Uterus (tissue), 4 donors: ENCODE measurements around the gene MRPS6. TPM values are rescaled to one million over a fixed set of nuclear protein-coding genes. Genes with fewer than 3 reads are reported as not detected.

Source experiments
- DNase-seq, 2 donors: peaks; one replicate each; pipeline ENCODE4 v3.0.0-alpha.2; 2019 to 2020
- H3K27ac ChIP-seq, 2 donors: fragments of 200-600 bp; sonication (generic); 1 replicate in 1 of 2; 2 replicates in 1 of 2; pipeline ENCODE4 v1.5.1; 2016 to 2018
- H3K27me3 ChIP-seq, 2 donors: fragments of 200-600 bp; sonication (generic); one replicate each; pipeline ENCODE4 v1.5.1; 2018 to 2019; ENCODE audit warnings: control low read depth in 1 of 2
- H3K36me3 ChIP-seq, 2 donors: fragments of 200-600 bp; sonication (generic); one replicate each; pipeline ENCODE4 v1.5.1; 2019; ENCODE audit warnings: control low read depth in 1 of 2
- H3K4me1 ChIP-seq, 2 donors: fragments of 200-600 bp; sonication (generic); one replicate each; pipeline ENCODE4 v1.5.1; 2018 to 2019; ENCODE audit warnings: control low read depth in 1 of 2
- H3K4me3 ChIP-seq, 2 donors: fragments of 200-600 bp; sonication (generic); 1 replicate in 1 of 2; 2 replicates in 1 of 2; pipeline ENCODE4 v1.5.1; 2018 to 2019; ENCODE audit warnings: mild to moderate bottlenecking in 1 of 2
- H3K9me3 ChIP-seq, 2 donors: fragments of 200-600 bp; sonication (generic); one replicate each; pipeline ENCODE4 v1.5.1; 2019; ENCODE audit warnings: control low read depth in 1 of 2
- POLR2A ChIP-seq, 2 donors: fragments of 450-650 bp; IDR thresholded peaks; one replicate each; pipeline ENCODE4 v1.6.1; 2016; ENCODE audit warnings: antibody characterized with exemption in 2 of 2, mild to moderate bottlenecking in 1 of 2, moderate library complexity in 1 of 2
- intact Hi-C: fragments of 100-400 bp; cut with DNase I; formaldehyde crosslinking; loops from one replicate; pipeline ENCODE4 v1.15.1; 2023; ENCODE audit warnings: low total_unique reads
- total RNA-seq, 4 donors: library from RNA; depleted of rRNA in 3 of 4; stranded (reverse); fragments of >200 nt in 3 of 4; gene quantifications; one replicate each; pipeline versions ENCODE4 v1.1.0 to v1.2.4, GENCODE V29; 2014 to 2023
- TF ChIP-seq, protein P1 (sequence below), 4 experiments: fragments of 200-600 bp in 2 of 4; fragments of 450-650 bp in 2 of 4; sonication (generic) in 2 of 4; IDR thresholded peaks; one replicate each; pipeline ENCODE4 v1.5.1; 2016 to 2019; ENCODE audit warnings: antibody characterized with exemption in 4 of 4, mild to moderate bottlenecking in 2 of 4, moderate library complexity in 1 of 4
- donor health status: DM: yes; HTN: yes; CAD: no.

Gene MRPS6
- total RNA-seq, 4 donors from 2014 or later = 9.0 to 75.6 (median 33.5) TPM

GRCh38 chr21:34107606-34108005 is 34.2 kb downstream of the MRPS6 start:
- Histone ChIP-seq H3K4me1 (no peaks in the 10 kb centered on the region), H3K36me3 (no peaks in the 10 kb centered on the region), H3K27me3 (no peaks in the 10 kb centered on the region), H3K4me3 (no peak overlapping the region), H3K27ac (no peak overlapping the region), H3K9me3 (no peaks in the 10 kb centered on the region)
- no peak for DNase-seq
- intact Hi-C loops = no loop called here
- TF ChIP-seq POLR2A (IDR thresholded peaks at IDR 0.05) = no peak
- TF ChIP-seq, protein P1, sequence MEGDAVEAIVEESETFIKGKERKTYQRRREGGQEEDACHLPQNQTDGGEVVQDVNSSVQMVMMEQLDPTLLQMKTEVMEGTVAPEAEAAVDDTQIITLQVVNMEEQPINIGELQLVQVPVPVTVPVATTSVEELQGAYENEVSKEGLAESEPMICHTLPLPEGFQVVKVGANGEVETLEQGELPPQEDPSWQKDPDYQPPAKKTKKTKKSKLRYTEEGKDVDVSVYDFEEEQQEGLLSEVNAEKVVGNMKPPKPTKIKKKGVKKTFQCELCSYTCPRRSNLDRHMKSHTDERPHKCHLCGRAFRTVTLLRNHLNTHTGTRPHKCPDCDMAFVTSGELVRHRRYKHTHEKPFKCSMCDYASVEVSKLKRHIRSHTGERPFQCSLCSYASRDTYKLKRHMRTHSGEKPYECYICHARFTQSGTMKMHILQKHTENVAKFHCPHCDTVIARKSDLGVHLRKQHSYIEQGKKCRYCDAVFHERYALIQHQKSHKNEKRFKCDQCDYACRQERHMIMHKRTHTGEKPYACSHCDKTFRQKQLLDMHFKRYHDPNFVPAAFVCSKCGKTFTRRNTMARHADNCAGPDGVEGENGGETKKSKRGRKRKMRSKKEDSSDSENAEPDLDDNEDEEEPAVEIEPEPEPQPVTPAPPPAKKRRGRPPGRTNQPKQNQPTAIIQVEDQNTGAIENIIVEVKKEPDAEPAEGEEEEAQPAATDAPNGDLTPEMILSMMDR (IDR thresholded peaks at IDR 0.05) = no peak

GRCh38 chr21:34109075-34109474 is 35.7 kb downstream of the MRPS6 start:
- no peak for DNase-seq
- intact Hi-C loops = no loop called here
- no peak overlapping the region for H3K4me3 ChIP-seq
- H3K27ac ChIP-seq = no peak overlapping the region
- TF ChIP-seq, protein P1 (IDR thresholded peaks at IDR 0.05) = no peak
- TF ChIP-seq POLR2A (IDR thresholded peaks at IDR 0.05) = no peak
- H3K36me3 ChIP-seq = no peaks in the 10 kb centered on the region
- no peaks in the 10 kb centered on the region for H3K27me3 ChIP-seq
- no peaks in the 10 kb centered on the region for H3K4me1 ChIP-seq
- no peaks in the 10 kb centered on the region for H3K9me3 ChIP-seq

DNA sequence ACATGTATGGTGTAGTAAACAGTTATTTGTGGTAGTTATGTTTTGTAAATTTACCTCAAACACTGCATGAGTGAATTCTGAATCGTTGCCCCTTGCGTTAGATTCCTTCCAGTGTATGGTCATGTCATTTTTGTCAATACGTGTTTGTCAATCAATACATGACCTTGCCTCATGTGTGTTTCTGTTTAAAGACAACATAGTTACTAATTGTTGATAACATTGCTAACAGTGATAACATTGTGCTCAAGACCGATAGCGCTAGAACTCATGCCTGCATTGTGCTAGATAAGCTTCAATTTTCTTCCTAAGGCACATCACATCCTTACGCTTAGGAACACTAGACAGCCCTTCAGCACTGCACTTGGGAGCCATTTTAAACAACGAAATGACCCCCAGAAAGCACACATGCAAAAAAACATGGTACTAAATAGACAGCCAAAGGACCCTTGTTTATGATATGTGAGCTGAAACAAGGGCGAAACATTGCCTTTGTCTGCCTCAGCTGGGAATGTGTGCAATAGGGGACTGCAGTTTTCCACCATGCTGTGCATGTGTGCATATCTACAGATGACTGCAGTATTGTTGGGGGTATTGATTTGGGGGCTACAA is 37.3 kb downstream of the MRPS6 start:
- H3K36me3 ChIP-seq = no peaks in the 10 kb centered on the region
- intact Hi-C loops = no loop called here
- H3K27me3 ChIP-seq = no peaks in the 10 kb centered on the region
- TF ChIP-seq, protein P1 (IDR thresholded peaks at IDR 0.05) = no peak
- no peak for TF ChIP-seq POLR2A (IDR thresholded peaks at IDR 0.05)
- H3K9me3 ChIP-seq = no peaks in the 10 kb centered on the region
- no peak for DNase-seq
- H3K4me3 ChIP-seq = no peak overlapping the region
- H3K27ac ChIP-seq = no peak overlapping the region
- H3K4me1 ChIP-seq = no peaks in the 10 kb centered on the region

DNA sequence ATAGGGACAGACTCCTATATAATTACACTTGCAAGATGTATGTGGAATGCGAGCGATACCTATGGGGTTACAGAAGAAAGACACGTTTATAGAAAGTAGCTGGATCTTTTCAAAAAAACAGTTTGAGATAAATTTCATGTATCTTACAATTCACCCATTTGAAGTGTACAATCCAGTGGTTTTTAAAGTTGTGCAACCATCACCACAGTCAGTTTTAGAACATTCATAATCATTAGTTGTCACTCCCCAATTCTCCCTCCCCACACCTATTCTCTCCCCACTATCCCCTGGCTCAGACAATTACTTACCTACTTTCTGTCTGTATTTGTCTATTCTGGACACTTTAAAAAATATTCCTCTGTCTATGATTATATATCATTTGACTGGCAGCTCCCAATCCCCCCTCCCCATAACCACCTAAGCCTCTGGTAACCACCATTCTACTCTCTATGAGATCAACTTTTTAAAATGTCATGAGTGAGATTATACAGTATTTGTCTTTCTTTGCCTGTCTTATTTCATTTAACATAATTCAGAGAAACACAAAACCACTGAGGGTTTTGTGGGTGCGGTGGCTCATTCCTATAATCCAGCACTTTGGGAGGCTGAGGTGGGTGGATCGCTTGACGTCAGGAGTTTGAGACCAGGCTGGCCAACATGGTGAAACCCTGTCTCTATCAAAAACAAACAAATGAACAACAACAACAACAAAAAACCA is 39.1 kb downstream of the MRPS6 start:
- H3K27me3 ChIP-seq = no peaks in the 10 kb centered on the region
- no peaks in the 10 kb centered on the region for H3K9me3 ChIP-seq
- H3K4me3 ChIP-seq = no peak overlapping the region
- no peak for DNase-seq
- no peaks in the 10 kb centered on the region for H3K4me1 ChIP-seq
- no peak overlapping the region for H3K27ac ChIP-seq
- no peaks in the 10 kb centered on the region for H3K36me3 ChIP-seq
- intact Hi-C loops = no loop called here
- TF ChIP-seq POLR2A (IDR thresholded peaks at IDR 0.05) = no peak
- TF ChIP-seq, protein P1 (IDR thresholded peaks at IDR 0.05) = no peak

DNA sequence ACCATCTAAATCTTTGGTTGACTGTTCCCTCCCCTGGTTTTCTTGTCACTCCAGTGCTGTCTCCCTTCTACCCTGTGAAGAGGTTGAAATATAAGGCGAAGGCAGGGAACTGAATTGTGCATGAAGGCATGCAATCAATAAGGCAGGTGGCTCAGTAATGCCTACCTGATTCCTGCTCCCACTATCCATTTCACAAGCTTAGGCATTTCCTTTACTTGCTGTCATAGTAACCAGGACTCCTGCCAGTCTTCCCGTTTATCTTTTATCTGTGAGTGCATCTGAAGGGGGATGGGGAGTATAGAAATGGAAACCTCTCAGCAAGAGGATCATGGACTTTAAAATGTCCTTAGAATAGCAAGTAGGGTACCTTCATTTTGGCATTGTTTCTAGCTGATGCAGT is 40.5 kb downstream of the MRPS6 start:
- H3K36me3 ChIP-seq = no peaks in the 10 kb centered on the region
- H3K9me3 ChIP-seq = no peaks in the 10 kb centered on the region
- H3K4me1 ChIP-seq = no peaks in the 10 kb centered on the region
- no peak for TF ChIP-seq POLR2A (IDR thresholded peaks at IDR 0.05)
- TF ChIP-seq, protein P1 (IDR thresholded peaks at IDR 0.05) = no peak
- no peak overlapping the region for H3K27ac ChIP-seq
- no peaks in the 10 kb centered on the region for H3K27me3 ChIP-seq
- DNase-seq = no peak
- H3K4me3 ChIP-seq = no peak overlapping the region
- intact Hi-C loops = no loop called here
